GM12878 (cell line): Measurements from ENCODE around the gene NOB1. TPM values are rescaled to one million over a fixed set of nuclear protein-coding genes. Genes with fewer than 3 reads are reported as not detected.
A peak's percentile ranks its signal among the peaks of the same experiment; 100 is the strongest.

Source experiments
- ATAC-seq: fragments of 200-7000 bp; cut with Tn5 transposase; 3 replicates; pipeline ENCODE4 v1.9.1; 2020; ENCODE audit warnings: mild to moderate bottlenecking, moderate library complexity
- BruUV-seq: library from RNA; stranded (reverse); fragments of 400-500 nt; replicated peaks from 2 replicates; lab custom pipeline; 2021; lab: Mats Ljungman, UMichigan
- CTCF ChIA-PET: fragments of 300-600 bp; sonication (Branson Sonifier 250); formaldehyde crosslinking; extraction: SDS; loops from one replicate; lab custom pipeline; 2021; ENCODE audit warnings: inconsistent platforms; lab: Yijun Ruan, JAX
- POLR2A ChIA-PET: fragments of 350-600 bp; formaldehyde crosslinking; extraction: SDS; loops from one replicate; lab custom pipeline; 2021; ENCODE audit warnings: inconsistent platforms; lab: Charles Lee
- RAD21 ChIA-PET: fragments of 300-600 bp; sonication (Branson Sonifier 250); formaldehyde crosslinking; loops from one replicate; lab custom pipeline; 2023; ENCODE audit warnings: antibody characterized with exemption; ENCODE audit not compliant: unreplicated experiment; lab: Charles Lee
- SMC1A ChIA-PET: fragments of 300-600 bp; sonication (Branson Sonifier 250); formaldehyde crosslinking; loops from one replicate; lab custom pipeline; 2023; ENCODE audit not compliant: unreplicated experiment, uncharacterized antibody; lab: Charles Lee
- DNase-seq: peaks from one replicate; pipeline ENCODE4 v3.0.0-alpha.2; 2011; ENCODE audit warnings: low read depth, low spot score
- FAIRE-seq: peaks from 3 replicates; lab custom pipeline; 2011; peaks lifted over from hg19 to GRCh38; lab: Jason Lieb, UNC
- H2AFZ ChIP-seq: 2 replicates; pipeline ENCODE4 v1.6.0; 2011; ENCODE audit warnings: low read depth, low read length, control low read depth; ENCODE audit not compliant: control insufficient read depth
- H3K27ac ChIP-seq: 2 replicates; pipeline ENCODE4 v1.5.1; 2011; ENCODE audit warnings: control low read depth; ENCODE audit not compliant: control insufficient read depth, insufficient read depth
- H3K27me3 ChIP-seq, 2 experiments: replicated peaks in 1 of 2; 2 replicates each; pipeline versions ENCODE4 v1.6.0 to v1.6.1; 2011; ENCODE audit warnings: low read length in 1 of 2; ENCODE audit not compliant: control insufficient read depth in 2 of 2, insufficient read depth in 2 of 2
- H3K36me3 ChIP-seq, 2 experiments: 2 replicates each; pipeline ENCODE4 v1.5.1; 2011; ENCODE audit warnings: low read length in 1 of 2; ENCODE audit not compliant: control insufficient read depth in 2 of 2, insufficient read depth in 2 of 2
- H3K4me1 ChIP-seq: 2 replicates; pipeline ENCODE4 v1.6.1; 2011; ENCODE audit warnings: mild to moderate bottlenecking, low read length, moderate library complexity, mixed read lengths; ENCODE audit not compliant: control insufficient read depth, insufficient read depth
- H3K4me2 ChIP-seq: 2 replicates; pipeline ENCODE4 v1.6.0; 2011; ENCODE audit warnings: control low read depth; ENCODE audit not compliant: control insufficient read depth, insufficient read depth
- H3K4me3 ChIP-seq: fragments of 200-600 bp; sonication (generic); 2 replicates; pipeline ENCODE4 v1.5.1; 2016
- H3K79me2 ChIP-seq: 2 replicates; pipeline ENCODE4 v1.6.0; 2011; ENCODE audit warnings: low read length; ENCODE audit not compliant: control insufficient read depth, insufficient read depth
- H3K9ac ChIP-seq: 2 replicates; pipeline ENCODE4 v1.8.0; 2011; ENCODE audit warnings: low read length, control low read depth, mixed read lengths; ENCODE audit not compliant: control insufficient read depth, insufficient read depth
- H3K9me3 ChIP-seq: replicated peaks from 3 replicates; pipeline ENCODE4 v1.5.1; 2011; ENCODE audit warnings: mild to moderate bottlenecking, low read length; ENCODE audit not compliant: control insufficient read depth, insufficient read depth
- H4K20me1 ChIP-seq: 2 replicates; pipeline ENCODE4 v1.6.0; 2011; ENCODE audit not compliant: control insufficient read depth, insufficient read depth
- EED ChIP-seq: sonication (generic); IDR thresholded peaks from 2 replicates; pipeline ENCODE4 v1.6.1; 2016; ENCODE audit warnings: antibody characterized with exemption, low read depth
- IRF4 ChIP-seq: IDR thresholded peaks from 2 replicates; pipeline ENCODE4 v1.6.1; 2011; ENCODE audit warnings: low read depth, low read length
- LARP7 ChIP-seq: fragments of 450-650 bp; IDR thresholded peaks from 2 replicates; pipeline ENCODE4 v1.6.1; 2017; ENCODE audit warnings: mild to moderate bottlenecking
- MYC ChIP-seq: IDR thresholded peaks from 2 replicates; pipeline ENCODE4 v1.6.1; 2011; ENCODE audit warnings: mild to moderate bottlenecking, low read length, moderate library complexity, inconsistent platforms; ENCODE audit not compliant: insufficient read depth, insufficient replicate concordance, insufficient read length, severe bottlenecking
- NBN ChIP-seq: fragments of 450-650 bp; IDR thresholded peaks from 2 replicates; pipeline ENCODE4 v1.6.1; 2016
- PML ChIP-seq: IDR thresholded peaks from 2 replicates; pipeline ENCODE4 v1.6.1; 2012; ENCODE audit warnings: low read length, inconsistent platforms
- SMC3 ChIP-seq: IDR thresholded peaks from 2 replicates; pipeline ENCODE4 v1.6.1; 2011; ENCODE audit warnings: low read length, improper control_type of control experiment, borderline replicate concordance
- SRF ChIP-seq, 2 experiments: IDR thresholded peaks; 2 replicates each; pipeline ENCODE4 v1.6.1; 2011; ENCODE audit warnings: low read depth in 2 of 2, low read length in 2 of 2, mild to moderate bottlenecking in 1 of 2, moderate library complexity in 1 of 2
- TAF1 ChIP-seq: IDR thresholded peaks from 2 replicates; pipeline ENCODE4 v1.6.1; 2011; ENCODE audit warnings: mild to moderate bottlenecking, low read depth, low read length, borderline replicate concordance
- YBX1 ChIP-seq: fragments of 450-650 bp; IDR thresholded peaks from 2 replicates; pipeline ENCODE4 v1.6.1; 2016; ENCODE audit warnings: antibody characterized with exemption
- YY1 ChIP-seq: IDR thresholded peaks from 2 replicates; pipeline ENCODE4 v1.6.1; 2011; ENCODE audit warnings: low read depth, mild to moderate bottlenecking, low read length
- ZNF207 ChIP-seq: fragments of 450-650 bp; IDR thresholded peaks from 2 replicates; pipeline ENCODE4 v1.6.1; 2014; ENCODE audit warnings: antibody characterized with exemption, mild to moderate bottlenecking, borderline replicate concordance
- WGBS: methylation state at CpG from one replicate; pipeline ENCODE4 v1.1.6; 2016; ENCODE audit warnings: low lambda C conversion rate; ENCODE audit not compliant: insufficient replicate concordance, insufficient coverage; ENCODE audit errors: missing lambda C conversion rate; 5-methylcytosine and 5-hydroxymethylcytosine counted together
- in situ Hi-C: fragments of 300-500 bp; cut with MboI; formaldehyde crosslinking; loops from 9 replicates; pipeline ENCODE4 v1.14.3; 2018; ENCODE audit warnings: mixed read lengths
- intact Hi-C: fragments of 100-400 bp; cut with micrococcal nuclease; formaldehyde crosslinking; loops from one replicate; pipeline ENCODE4 v1.14.2; 2022; ENCODE audit not compliant: unreplicated experiment
- polyA plus RNA-seq, 11 experiments: library from polyadenylated mRNA; depleted of rRNA in 4 of 11; unstranded in 6 of 11; stranded (reverse) in 5 of 11; fragments of >200 nt; fragmentation: Nextera tagmentation in 4 of 11; fragmentation: Illumina TruSeq in 1 of 11; extraction: Ambion mirVana in 4 of 11; extraction: Trizol in 1 of 11; gene quantifications; 1 replicate in 1 of 11; 2 replicates in 10 of 11; pipeline versions ENCODE4 v1.2.1 to v1.2.3, GENCODE V29; 2011 to 2016; ENCODE audit warnings: inconsistent platforms in 2 of 11, missing spikeins in 2 of 11, low read depth in 1 of 11
- total RNA-seq, 4 experiments: library from RNA; depleted of rRNA in 3 of 4; stranded (reverse); fragments of >200 nt in 3 of 4; fragmentation: Illumina TruSeq in 1 of 4; extraction: Trizol in 1 of 4; gene quantifications; 2 replicates each; pipeline versions ENCODE4 v1.2.1 to v1.2.3, GENCODE V29; 2013 to 2021
- TF ChIP-seq, protein P1 (sequence below): IDR thresholded peaks from 2 replicates; pipeline ENCODE4 v1.6.1; 2011; ENCODE audit warnings: low read depth, mild to moderate bottlenecking, low read length, moderate library complexity, borderline replicate concordance; ENCODE audit errors: extremely low read depth
- TF ChIP-seq, protein P2 (sequence below): IDR thresholded peaks from 2 replicates; pipeline ENCODE4 v1.6.1; 2012; ENCODE audit warnings: improper control_type of control experiment, low read depth, low read length; ENCODE audit not compliant: insufficient replicate concordance
- TF ChIP-seq, protein P3 (sequence below): fragments of 450-650 bp; IDR thresholded peaks from 2 replicates; pipeline ENCODE4 v1.6.1; 2014; ENCODE audit warnings: mild to moderate bottlenecking

The NOB1 gene
- total and polyA plus RNA-seq, 10 of the 15 experiments (the other 5 are each of a cell fraction or from before 2014, with no cell fraction given), result 31.1 to 117 (median 78.0) TPM

DNA sequence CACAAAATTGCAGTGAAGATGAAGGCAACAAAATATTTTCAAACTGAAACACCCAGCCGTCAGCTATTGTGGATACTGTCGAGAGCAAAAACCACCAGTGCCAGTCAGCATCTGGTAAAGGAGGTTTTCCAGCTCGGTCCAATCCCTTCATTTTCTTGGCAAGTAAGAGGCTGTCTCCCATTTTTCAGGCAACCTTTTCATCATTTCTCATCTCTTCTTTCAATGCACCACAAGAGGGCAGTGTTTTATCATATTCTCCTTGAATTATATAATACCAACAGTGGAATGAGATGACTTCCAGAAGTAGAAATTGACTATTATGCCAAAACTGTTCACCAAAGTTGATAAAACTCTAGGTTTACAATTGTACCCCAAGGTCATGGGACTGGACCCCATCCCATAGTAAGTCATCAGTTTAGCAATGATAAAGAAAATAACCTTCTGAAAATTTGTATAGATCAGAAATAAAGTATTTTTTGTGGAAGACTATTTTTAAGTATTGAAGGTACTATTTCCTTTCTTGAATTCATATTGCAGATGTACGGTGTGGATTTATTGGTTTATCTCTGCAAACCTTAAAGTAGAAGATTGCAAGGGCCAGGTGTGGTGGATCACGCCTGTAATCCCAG is 45.2 kb downstream of the NOB1 start (continued):
- TF ChIP-seq, protein P1, sequence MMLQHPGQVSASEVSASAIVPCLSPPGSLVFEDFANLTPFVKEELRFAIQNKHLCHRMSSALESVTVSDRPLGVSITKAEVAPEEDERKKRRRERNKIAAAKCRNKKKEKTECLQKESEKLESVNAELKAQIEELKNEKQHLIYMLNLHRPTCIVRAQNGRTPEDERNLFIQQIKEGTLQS, result no peak
- no peak for TF ChIP-seq NBN
- peak; percentile 61 for TF ChIP-seq SMC3

DNA sequence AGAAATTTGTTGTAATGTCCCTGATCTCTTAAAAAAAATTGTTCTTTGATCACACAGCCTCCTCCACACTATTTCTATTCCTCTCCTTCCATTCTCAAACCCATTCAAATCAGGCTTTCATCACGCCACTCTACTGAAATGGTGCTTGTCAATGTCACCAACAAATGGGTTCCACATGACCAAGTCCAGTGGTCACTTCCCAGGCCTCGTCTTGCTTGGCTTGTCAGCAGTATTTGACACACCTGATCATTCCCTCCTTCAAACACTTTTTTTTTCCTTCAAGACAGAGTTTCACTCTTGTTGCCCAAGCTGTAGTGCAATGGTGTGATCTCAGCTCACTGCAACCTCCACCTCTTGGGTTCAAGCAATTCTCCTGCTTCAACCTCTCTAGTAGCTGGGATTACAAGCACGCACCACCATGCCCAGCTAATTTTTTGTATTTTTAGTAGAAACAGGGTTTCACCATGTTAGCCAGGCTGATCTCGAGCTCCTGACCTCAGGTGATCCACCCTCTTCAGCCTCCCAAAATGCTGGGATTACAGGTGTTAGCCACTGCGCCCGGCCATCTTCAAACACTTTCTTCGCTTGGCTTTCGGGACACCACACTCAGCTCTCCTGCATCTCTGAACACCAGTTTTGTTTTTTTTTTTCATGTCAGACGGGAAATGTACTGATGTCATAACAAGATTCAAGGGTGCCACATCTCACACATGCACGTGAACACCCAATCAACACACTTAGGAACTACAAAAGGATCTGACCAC is 46.6 kb downstream of the NOB1 start:
- POLR2A ChIA-PET, result interaction anchor here (0.6 to 0.7 kb wide), 3 partner anchors 21 to 320 kb away, joined by 3 to 4 read pairs (median 3); no protein-coding TSS in a partner anchor
- peaks cover 0 to 5% of the 10 kb centered on the region in 2 experiments; a peak in 2 of 4 replicates for H3K36me3 ChIP-seq
- intact Hi-C loops, result loop anchor here (5.0 kb wide), 1 partner anchor 224 kb away; no protein-coding TSS in a partner anchor

More for the DNA sequence above, 46.6 kb downstream of the NOB1 start:
- Histone ChIP-seq H3K4me3 (no peak overlapping the region), H3K27me3 (no peaks in the 10 kb centered on the region), H3K9ac (no peak overlapping the region), H4K20me1 (no peaks in the 10 kb centered on the region), H3K27ac (no peak overlapping the region), H3K4me1 (no peaks in the 10 kb centered on the region), H3K79me2 (no peaks in the 10 kb centered on the region), H3K9me3 (no peaks in the 10 kb centered on the region), H2AFZ (no peak overlapping the region), H3K4me2 (no peak overlapping the region)
- RAD21 ChIA-PET, result interaction anchor here (0.9 to 3.0 kb wide), 4 partner anchors 17 to 222 kb away, joined by 3 to 32 read pairs (median 4); partner anchors contain the start of gene NOB1
- no peak for FAIRE-seq
- CTCF ChIA-PET, result interaction anchor here (0.6 to 7.6 kb wide), 15 partner anchors 8 to 418 kb away, joined by 3 to 95 read pairs (median 4); partner anchors contain the start of genes NOB1 and NQO1
- in situ Hi-C loops, result no loop called here
- SMC1A ChIA-PET, result interaction anchor here (0.8 to 4.0 kb wide), 5 partner anchors 17 to 312 kb away, joined by 3 to 34 read pairs (median 6); partner anchors contain the start of gene NOB1
- WGBS, result 67% methylated on average over 10 of the region's 10 CpGs
- DNase-seq, result no peak
- BruUV-seq, result no TSS peak
- TF ChIP-seq, protein P2, sequence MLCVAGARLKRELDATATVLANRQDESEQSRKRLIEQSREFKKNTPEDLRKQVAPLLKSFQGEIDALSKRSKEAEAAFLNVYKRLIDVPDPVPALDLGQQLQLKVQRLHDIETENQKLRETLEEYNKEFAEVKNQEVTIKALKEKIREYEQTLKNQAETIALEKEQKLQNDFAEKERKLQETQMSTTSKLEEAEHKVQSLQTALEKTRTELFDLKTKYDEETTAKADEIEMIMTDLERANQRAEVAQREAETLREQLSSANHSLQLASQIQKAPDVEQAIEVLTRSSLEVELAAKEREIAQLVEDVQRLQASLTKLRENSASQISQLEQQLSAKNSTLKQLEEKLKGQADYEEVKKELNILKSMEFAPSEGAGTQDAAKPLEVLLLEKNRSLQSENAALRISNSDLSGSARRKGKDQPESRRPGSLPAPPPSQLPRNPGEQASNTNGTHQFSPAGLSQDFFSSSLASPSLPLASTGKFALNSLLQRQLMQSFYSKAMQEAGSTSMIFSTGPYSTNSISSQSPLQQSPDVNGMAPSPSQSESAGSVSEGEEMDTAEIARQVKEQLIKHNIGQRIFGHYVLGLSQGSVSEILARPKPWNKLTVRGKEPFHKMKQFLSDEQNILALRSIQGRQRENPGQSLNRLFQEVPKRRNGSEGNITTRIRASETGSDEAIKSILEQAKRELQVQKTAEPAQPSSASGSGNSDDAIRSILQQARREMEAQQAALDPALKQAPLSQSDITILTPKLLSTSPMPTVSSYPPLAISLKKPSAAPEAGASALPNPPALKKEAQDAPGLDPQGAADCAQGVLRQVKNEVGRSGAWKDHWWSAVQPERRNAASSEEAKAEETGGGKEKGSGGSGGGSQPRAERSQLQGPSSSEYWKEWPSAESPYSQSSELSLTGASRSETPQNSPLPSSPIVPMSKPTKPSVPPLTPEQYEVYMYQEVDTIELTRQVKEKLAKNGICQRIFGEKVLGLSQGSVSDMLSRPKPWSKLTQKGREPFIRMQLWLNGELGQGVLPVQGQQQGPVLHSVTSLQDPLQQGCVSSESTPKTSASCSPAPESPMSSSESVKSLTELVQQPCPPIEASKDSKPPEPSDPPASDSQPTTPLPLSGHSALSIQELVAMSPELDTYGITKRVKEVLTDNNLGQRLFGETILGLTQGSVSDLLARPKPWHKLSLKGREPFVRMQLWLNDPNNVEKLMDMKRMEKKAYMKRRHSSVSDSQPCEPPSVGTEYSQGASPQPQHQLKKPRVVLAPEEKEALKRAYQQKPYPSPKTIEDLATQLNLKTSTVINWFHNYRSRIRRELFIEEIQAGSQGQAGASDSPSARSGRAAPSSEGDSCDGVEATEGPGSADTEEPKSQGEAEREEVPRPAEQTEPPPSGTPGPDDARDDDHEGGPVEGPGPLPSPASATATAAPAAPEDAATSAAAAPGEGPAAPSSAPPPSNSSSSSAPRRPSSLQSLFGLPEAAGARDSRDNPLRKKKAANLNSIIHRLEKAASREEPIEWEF, result no peak
- TF ChIP-seq EED, result no peak
- TF ChIP-seq SRF (IDR thresholded peaks at IDR 0.05; ENCODE audit: low read depth in 2 of 2, low read length in 2 of 2), result no peak
- TF ChIP-seq LARP7, result no peak
- no peak for TF ChIP-seq PML
- no peak for TF ChIP-seq MYC
- TF ChIP-seq ZNF207, result no peak
- no peak for TF ChIP-seq TAF1
- TF ChIP-seq IRF4, result no peak
- no peak for TF ChIP-seq YBX1
- TF ChIP-seq SMC3, result no peak
- TF ChIP-seq, protein P3, sequence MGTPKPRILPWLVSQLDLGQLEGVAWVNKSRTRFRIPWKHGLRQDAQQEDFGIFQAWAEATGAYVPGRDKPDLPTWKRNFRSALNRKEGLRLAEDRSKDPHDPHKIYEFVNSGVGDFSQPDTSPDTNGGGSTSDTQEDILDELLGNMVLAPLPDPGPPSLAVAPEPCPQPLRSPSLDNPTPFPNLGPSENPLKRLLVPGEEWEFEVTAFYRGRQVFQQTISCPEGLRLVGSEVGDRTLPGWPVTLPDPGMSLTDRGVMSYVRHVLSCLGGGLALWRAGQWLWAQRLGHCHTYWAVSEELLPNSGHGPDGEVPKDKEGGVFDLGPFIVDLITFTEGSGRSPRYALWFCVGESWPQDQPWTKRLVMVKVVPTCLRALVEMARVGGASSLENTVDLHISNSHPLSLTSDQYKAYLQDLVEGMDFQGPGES, result no peak
- no peak for TF ChIP-seq YY1
- no peak for ATAC-seq
